Endothelial cell of umbilical vein (primary cell): ENCODE results near the gene CNR2. TPM values are rescaled to one million over a fixed set of nuclear protein-coding genes. Genes with fewer than 3 reads are reported as not detected.

Experiments
- BruUV-seq: library from RNA; stranded (reverse); fragments of 400-500 nt; replicated peaks from 2 replicates; lab custom pipeline; 2021; lab: Mats Ljungman, UMichigan
- CTCF ChIA-PET: fragments of 300-600, 350-600 bp; sonication (Branson Sonifier 250); formaldehyde crosslinking; loops from one replicate; lab custom pipeline; 2021; ENCODE audit warnings: antibody characterized with exemption, inconsistent platforms; lab: Charles Lee
- POLR2A ChIA-PET: fragments of 300-600, 350-600 bp; sonication (Branson Sonifier 250); formaldehyde crosslinking; loops from one replicate; lab custom pipeline; 2021; ENCODE audit warnings: antibody characterized with exemption, inconsistent platforms; lab: Charles Lee
- DNase-seq: peaks from one replicate; pipeline ENCODE4 v3.0.0-alpha.2; 2011; ENCODE audit warnings: low read depth, low spot score
- FAIRE-seq: peaks from 2 replicates; lab custom pipeline; 2011; peaks lifted over from hg19 to GRCh38; lab: Jason Lieb, UNC
- H2AFZ ChIP-seq: 2 replicates; pipeline ENCODE4 v1.6.0; 2012; ENCODE audit warnings: low read depth, low read length, control low read depth, inconsistent platforms
- H3K27ac ChIP-seq: 2 replicates; pipeline ENCODE4 v1.5.1; 2011; ENCODE audit warnings: low read depth, mild to moderate bottlenecking, control low read depth, low read length, moderate library complexity; ENCODE audit not compliant: insufficient read depth
- H3K27me3 ChIP-seq, 2 experiments: 2 replicates each; pipeline versions ENCODE4 v1.6.0 to v1.6.1; 2011; ENCODE audit warnings: low read length in 2 of 2, mixed read lengths in 1 of 2; ENCODE audit not compliant: control insufficient read depth in 2 of 2, insufficient read depth in 2 of 2
- H3K36me3 ChIP-seq, 2 experiments: 2 replicates in 1 of 2; 3 replicates in 1 of 2; pipeline ENCODE4 v1.5.1; 2011; ENCODE audit warnings: low read length in 2 of 2, mild to moderate bottlenecking in 1 of 2, moderate library complexity in 1 of 2; ENCODE audit not compliant: control insufficient read depth in 2 of 2, insufficient read depth in 2 of 2; ENCODE audit errors: extremely low read depth in 1 of 2
- H3K4me1 ChIP-seq: 3 replicates; pipeline ENCODE4 v1.5.1; 2011; ENCODE audit warnings: mild to moderate bottlenecking, low read length; ENCODE audit not compliant: control insufficient read depth, insufficient read depth; ENCODE audit errors: extremely low read depth
- H3K4me2 ChIP-seq: 2 replicates; pipeline ENCODE4 v1.6.1; 2011; ENCODE audit warnings: low read length, control low read depth, mixed read lengths; ENCODE audit not compliant: insufficient read depth
- H3K4me3 ChIP-seq, 3 experiments: fragments of 200-600 bp in 1 of 3; sonication (generic), shearing (Covaris generic) in 1 of 3; replicated peaks in 1 of 3; 2 replicates each; pipeline ENCODE4 v1.5.1; 2011 to 2016; ENCODE audit warnings: control low read depth in 3 of 3, low read length in 3 of 3, mild to moderate bottlenecking in 2 of 3, inconsistent platforms in 1 of 3, low read depth in 1 of 3, moderate library complexity in 1 of 3; ENCODE audit not compliant: insufficient read depth in 1 of 3
- H3K79me2 ChIP-seq: 2 replicates; pipeline ENCODE4 v1.6.0; 2012; ENCODE audit warnings: low read length, inconsistent platforms; ENCODE audit not compliant: control insufficient read depth, insufficient read depth
- H3K9ac ChIP-seq: replicated peaks from 2 replicates; pipeline ENCODE3; 2011; ENCODE audit warnings: low read length, control low read depth; ENCODE audit not compliant: insufficient read depth; ENCODE audit errors: extremely low read depth
- H3K9me1 ChIP-seq: replicated peaks from 3 replicates; pipeline ENCODE4 v1.6.0; 2011; ENCODE audit warnings: mild to moderate bottlenecking, low read length; ENCODE audit not compliant: control insufficient read depth, insufficient read depth; ENCODE audit errors: extremely low read depth
- H3K9me3 ChIP-seq: replicated peaks from 2 replicates; pipeline ENCODE4 v1.5.1; 2012; ENCODE audit warnings: low read length, inconsistent platforms; ENCODE audit not compliant: control insufficient read depth, insufficient read depth
- H4K20me1 ChIP-seq: replicated peaks from 2 replicates; pipeline ENCODE3; 2011; ENCODE audit warnings: mild to moderate bottlenecking, low read length; ENCODE audit not compliant: control insufficient read depth, insufficient read depth; ENCODE audit errors: extremely low read depth
- CTCF ChIP-seq, 2 donors: IDR thresholded peaks; 1 replicate in 1 of 2; 2 replicates in 1 of 2; pipeline ENCODE4 v1.5.1; 2011; ENCODE audit warnings: low read length in 2 of 2, mild to moderate bottlenecking in 2 of 2, moderate library complexity in 2 of 2, control low read depth in 1 of 2, inconsistent platforms in 1 of 2, low read depth in 1 of 2; ENCODE audit not compliant: insufficient read depth in 1 of 2; ENCODE audit errors: extremely low read depth in 1 of 2
- EZH2 ChIP-seq: IDR thresholded peaks from 2 replicates; pipeline ENCODE4 v1.6.1; 2012; ENCODE audit warnings: borderline replicate concordance, low read depth, mild to moderate bottlenecking, moderate library complexity, low read length, inconsistent platforms; ENCODE audit not compliant: severe bottlenecking
- FOS ChIP-seq: IDR thresholded peaks from 2 replicates; pipeline ENCODE4 v1.6.1; 2011; ENCODE audit warnings: mild to moderate bottlenecking, low read length, moderate library complexity, borderline replicate concordance; ENCODE audit not compliant: insufficient read depth
- GATA2 ChIP-seq: IDR thresholded peaks from 2 replicates; pipeline ENCODE4 v1.7.0; 2011; ENCODE audit warnings: low read depth, mild to moderate bottlenecking, moderate library complexity, mixed read lengths, low read length; ENCODE audit not compliant: insufficient read length, insufficient read depth
- JUN ChIP-seq: IDR thresholded peaks from 2 replicates; pipeline ENCODE4 v1.6.1; 2011; ENCODE audit warnings: borderline replicate concordance, low read depth; ENCODE audit not compliant: insufficient read length, insufficient read depth
- MYC ChIP-seq: IDR thresholded peaks from one replicate; pipeline ENCODE4 v1.6.1; 2011; ENCODE audit warnings: mild to moderate bottlenecking, low read depth, low read length
- POLR2A ChIP-seq: IDR thresholded peaks from 2 replicates; pipeline ENCODE4 v1.6.1; 2012; ENCODE audit warnings: low read depth, mild to moderate bottlenecking, control low read depth, low read length
- POLR2AphosphoS5 ChIP-seq: IDR thresholded peaks from 2 replicates; pipeline ENCODE4 v1.6.1; 2012; ENCODE audit warnings: low read depth, mild to moderate bottlenecking, control low read depth, low read length, moderate library complexity; ENCODE audit not compliant: insufficient read depth
- dilution Hi-C: fragments of 300-500 bp; cut with MboI; formaldehyde crosslinking; loops from one replicate; pipeline ENCODE4 v1.15.0; 2019; ENCODE audit warnings: low sequenced_read_pairs; ENCODE audit not compliant: extremely low pct_ligation_motif_present
- intact Hi-C: fragments of 100-400 bp; cut with micrococcal nuclease; formaldehyde crosslinking; loops from one replicate; pipeline ENCODE4 v1.10.0; 2022
- polyA plus RNA-seq, 4 experiments: library from polyadenylated mRNA; depleted of rRNA in 3 of 4; stranded (reverse) in 3 of 4; unstranded in 1 of 4; fragments of >200 nt; gene quantifications; 2 replicates each; pipeline versions ENCODE4 v1.2.1 to v1.2.3, GENCODE V29; 2011 to 2012; ENCODE audit warnings: missing spikeins in 1 of 4
- total RNA-seq: library from RNA; stranded (reverse); gene quantifications from 2 replicates; pipeline ENCODE4 v1.2.3, GENCODE V29; 2021
- TF ChIP-seq, protein P1 (sequence below): IDR thresholded peaks from 2 replicates; pipeline ENCODE4 v1.6.1; 2011; ENCODE audit not compliant: insufficient read depth, insufficient read length

CNR2 gene
- total and polyA plus RNA-seq, 2 donors (not counting 3 experiments of a cell fraction or from before 2014, with no cell fraction given), result not detected

GRCh38 chr1:23911921-23912320 lies 1.2 kb downstream of the CNR2 start:
- dilution Hi-C loops, result no loop called here
- DNase-seq (no peak), FAIRE-seq (no peak)
- ChIA-PET POLR2A (no interaction called here), CTCF (no interaction called here)
- BruUV-seq, result no TSS peak
- Histone ChIP-seq H3K27me3 (peaks cover 0 to 4% of the 10 kb centered on the region in 2 experiments), H3K9ac (no peak overlapping the region), H3K79me2 (no peaks in the 10 kb centered on the region), H3K9me3 (no peaks in the 10 kb centered on the region), H3K27ac (no peak overlapping the region), H3K9me1 (no peaks in the 10 kb centered on the region), H3K4me3 (no peak overlapping the region), H3K4me1 (no peaks in the 10 kb centered on the region), H3K36me3 (no peaks in the 10 kb centered on the region), H3K4me2 (no peak overlapping the region), H4K20me1 (no peaks in the 10 kb centered on the region), H2AFZ (no peak overlapping the region)
- TF ChIP-seq MYC (no peak), EZH2 (no peak), POLR2A (no peak), CTCF (IDR thresholded peaks at IDR 0.05; ENCODE audit: extremely low read depth in 1 of 2, insufficient read depth in 1 of 2, low read depth in 1 of 2, low read length in 2 of 2) (no peak), POLR2AphosphoS5 (no peak), GATA2 (no peak), FOS (no peak), JUN (no peak)
- TF ChIP-seq, protein P1, sequence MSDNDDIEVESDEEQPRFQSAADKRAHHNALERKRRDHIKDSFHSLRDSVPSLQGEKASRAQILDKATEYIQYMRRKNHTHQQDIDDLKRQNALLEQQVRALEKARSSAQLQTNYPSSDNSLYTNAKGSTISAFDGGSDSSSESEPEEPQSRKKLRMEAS, result no peak
- intact Hi-C loops, result no loop called here
